A673 (cell line): ENCODE results near the gene GALNT13.

ENCODE experiments used
- EZH2 ChIP-seq: fragments of 200-600 bp; sonication (generic); IDR thresholded peaks from 2 replicates; pipeline ENCODE4 v1.6.1; 2017; ENCODE audit warnings: borderline replicate concordance, low read depth, mild to moderate bottlenecking, mixed read lengths, antibody characterized with exemption, low read length; ENCODE audit not compliant: poor library complexity, severe bottlenecking
- TF ChIP-seq, protein P1 (sequence below): fragments of 300-800, 200-600 bp; sonication (generic); conservative IDR thresholded peaks from 2 replicates; pipeline ENCODE4 v1.5.1; 2017; ENCODE audit warnings: low read depth, mild to moderate bottlenecking, antibody characterized with exemption, low read length, moderate library complexity, mixed read lengths

- TF ChIP-seq, protein P1, sequence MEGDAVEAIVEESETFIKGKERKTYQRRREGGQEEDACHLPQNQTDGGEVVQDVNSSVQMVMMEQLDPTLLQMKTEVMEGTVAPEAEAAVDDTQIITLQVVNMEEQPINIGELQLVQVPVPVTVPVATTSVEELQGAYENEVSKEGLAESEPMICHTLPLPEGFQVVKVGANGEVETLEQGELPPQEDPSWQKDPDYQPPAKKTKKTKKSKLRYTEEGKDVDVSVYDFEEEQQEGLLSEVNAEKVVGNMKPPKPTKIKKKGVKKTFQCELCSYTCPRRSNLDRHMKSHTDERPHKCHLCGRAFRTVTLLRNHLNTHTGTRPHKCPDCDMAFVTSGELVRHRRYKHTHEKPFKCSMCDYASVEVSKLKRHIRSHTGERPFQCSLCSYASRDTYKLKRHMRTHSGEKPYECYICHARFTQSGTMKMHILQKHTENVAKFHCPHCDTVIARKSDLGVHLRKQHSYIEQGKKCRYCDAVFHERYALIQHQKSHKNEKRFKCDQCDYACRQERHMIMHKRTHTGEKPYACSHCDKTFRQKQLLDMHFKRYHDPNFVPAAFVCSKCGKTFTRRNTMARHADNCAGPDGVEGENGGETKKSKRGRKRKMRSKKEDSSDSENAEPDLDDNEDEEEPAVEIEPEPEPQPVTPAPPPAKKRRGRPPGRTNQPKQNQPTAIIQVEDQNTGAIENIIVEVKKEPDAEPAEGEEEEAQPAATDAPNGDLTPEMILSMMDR, result no peak
- no peak for TF ChIP-seq EZH2
Measured at GRCh38 chr2:153953761-153954160, 82.0 kb downstream of the GALNT13 start.
